ENCODE data around the gene WDR87.
A peak's percentile ranks its signal among the peaks of the same experiment; 100 is the strongest.
"Not testable (repeated sequence)": the region's sequence is repeated elsewhere in the genome, so short reads cannot be mapped to it uniquely, and the experiment has no call there.

The WDR87 gene

DNA sequence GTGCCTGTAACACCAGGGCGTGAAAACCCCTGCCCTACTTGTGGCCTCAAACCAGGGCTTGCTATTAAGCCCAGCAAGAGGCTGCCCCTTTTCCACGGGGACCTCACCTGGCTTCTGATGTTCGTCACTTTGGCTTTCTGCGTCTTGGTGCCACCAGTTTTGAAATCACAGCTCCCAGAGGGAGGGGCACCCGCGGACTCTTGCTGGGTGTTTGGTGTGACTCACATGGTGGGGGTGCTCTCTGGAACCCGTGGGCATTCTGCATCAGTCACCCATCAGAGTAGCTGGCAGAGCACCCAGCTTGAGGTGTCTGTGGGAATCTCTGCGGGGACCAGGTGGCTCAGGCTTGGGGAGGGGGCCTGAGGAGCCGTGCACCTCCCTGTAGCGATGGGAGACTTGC, 19.9 kb upstream of the WDR87 start:
- TF ChIP-seq, protein P1, sequence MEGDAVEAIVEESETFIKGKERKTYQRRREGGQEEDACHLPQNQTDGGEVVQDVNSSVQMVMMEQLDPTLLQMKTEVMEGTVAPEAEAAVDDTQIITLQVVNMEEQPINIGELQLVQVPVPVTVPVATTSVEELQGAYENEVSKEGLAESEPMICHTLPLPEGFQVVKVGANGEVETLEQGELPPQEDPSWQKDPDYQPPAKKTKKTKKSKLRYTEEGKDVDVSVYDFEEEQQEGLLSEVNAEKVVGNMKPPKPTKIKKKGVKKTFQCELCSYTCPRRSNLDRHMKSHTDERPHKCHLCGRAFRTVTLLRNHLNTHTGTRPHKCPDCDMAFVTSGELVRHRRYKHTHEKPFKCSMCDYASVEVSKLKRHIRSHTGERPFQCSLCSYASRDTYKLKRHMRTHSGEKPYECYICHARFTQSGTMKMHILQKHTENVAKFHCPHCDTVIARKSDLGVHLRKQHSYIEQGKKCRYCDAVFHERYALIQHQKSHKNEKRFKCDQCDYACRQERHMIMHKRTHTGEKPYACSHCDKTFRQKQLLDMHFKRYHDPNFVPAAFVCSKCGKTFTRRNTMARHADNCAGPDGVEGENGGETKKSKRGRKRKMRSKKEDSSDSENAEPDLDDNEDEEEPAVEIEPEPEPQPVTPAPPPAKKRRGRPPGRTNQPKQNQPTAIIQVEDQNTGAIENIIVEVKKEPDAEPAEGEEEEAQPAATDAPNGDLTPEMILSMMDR (IDR thresholded peaks at IDR 0.05; ENCODE audit: control insufficient read depth, insufficient read depth, low read depth, low read length, missing control alignments) = no peak
- no peak for DNase-seq (ENCODE audit: low read depth)
- H3K4me3 ChIP-seq (ENCODE audit: control insufficient read depth, low read depth, low read length) = no peak overlapping the region

DNA sequence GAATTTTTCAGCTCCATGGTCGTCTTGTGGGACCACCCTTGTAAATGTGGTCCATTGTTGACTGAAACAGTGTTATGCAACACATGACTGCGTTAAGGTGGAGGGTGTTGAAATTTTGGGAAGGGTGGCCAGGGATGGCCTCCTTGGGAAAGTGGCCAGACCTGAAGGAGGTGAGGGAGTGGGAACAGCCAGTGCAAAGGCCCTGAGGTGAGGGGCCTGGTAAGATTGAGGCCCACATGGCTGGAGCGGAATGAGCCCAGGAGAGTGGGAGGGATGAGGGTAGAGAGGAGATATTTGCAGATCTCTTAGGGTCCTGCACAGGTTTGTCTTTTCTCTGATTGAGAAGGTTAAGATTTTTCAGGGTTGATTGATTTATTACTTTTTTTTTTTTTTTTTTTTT, 18.8 kb upstream of the WDR87 start:
- TF ChIP-seq, protein P1 (IDR thresholded peaks at IDR 0.05; ENCODE audit: control insufficient read depth, insufficient read depth, low read depth, low read length, missing control alignments) = no peak
- no peak for DNase-seq (ENCODE audit: low read depth)
- H3K4me3 ChIP-seq (ENCODE audit: control insufficient read depth, low read depth, low read length) = no peak overlapping the region

DNA sequence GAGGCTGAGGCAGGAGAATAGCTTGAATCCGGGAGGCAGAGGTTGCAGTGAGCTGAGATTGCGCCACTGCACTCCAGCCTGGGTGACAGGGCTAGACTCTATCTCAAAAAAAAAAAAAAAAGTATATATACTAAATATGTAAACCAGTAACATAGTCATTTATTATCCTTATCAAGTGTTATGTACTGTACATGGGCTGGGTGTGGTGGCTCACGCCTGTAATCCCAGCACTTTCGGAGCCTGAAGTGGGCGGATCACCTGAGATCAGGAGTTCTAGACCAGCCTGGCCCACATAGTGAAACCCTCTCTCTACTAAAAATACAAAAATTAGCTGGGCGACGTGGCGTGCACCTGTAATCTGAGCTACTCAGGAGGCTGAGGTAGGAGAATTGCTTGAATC, 18.2 kb upstream of the WDR87 start:
- DNase-seq (ENCODE audit: low read depth); H3K4me3 ChIP-seq (ENCODE audit: control insufficient read depth, low read depth, low read length): not testable (repeated sequence)

DNA sequence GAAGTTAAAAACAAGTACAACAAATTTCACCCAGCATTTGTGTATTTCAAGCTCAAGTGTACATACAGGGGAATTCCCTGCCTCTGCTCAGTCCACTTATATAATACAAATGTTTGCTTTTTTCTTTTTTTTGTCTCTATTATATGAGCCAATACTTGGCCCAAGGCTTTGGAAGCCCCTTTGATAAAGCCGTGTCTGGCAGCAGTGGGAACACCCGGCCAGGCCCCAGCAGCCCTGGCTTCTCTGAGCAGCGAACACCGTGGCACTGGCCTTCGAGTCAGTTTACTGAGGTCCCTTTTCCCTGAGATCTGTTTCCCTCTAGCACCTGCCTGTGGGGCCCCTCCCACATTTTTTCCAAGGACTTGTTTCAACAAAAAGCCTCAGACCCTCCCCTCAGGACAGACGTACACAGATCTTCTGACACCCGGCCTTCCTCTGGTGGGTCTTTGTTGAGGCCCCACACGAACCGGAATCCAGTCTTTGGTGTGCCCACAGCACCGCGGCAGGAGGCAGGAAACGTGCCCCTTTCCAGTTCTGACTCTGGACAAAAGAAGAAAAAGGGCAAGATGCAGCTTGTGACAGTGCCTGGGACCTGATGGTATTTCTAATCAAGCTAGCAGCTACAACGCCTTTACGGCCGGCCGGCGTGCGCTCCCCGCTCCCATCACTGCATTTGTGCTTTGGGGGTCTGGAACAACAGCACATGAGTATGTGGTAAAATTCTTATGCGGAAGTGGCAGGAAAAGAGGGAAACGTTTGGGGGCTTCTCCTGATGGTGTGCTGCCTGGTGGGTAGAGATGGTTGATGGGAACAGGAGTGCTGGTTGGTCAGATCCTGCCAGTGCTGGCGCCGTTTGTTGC, 14.4 kb upstream of the WDR87 start:
- H3K4me3 ChIP-seq (ENCODE audit: control insufficient read depth, low read depth, low read length) = no peak overlapping the region
- TF ChIP-seq, protein P1 (IDR thresholded peaks at IDR 0.05; ENCODE audit: control insufficient read depth, insufficient read depth, low read depth, low read length, missing control alignments) = no peak
- DNase-seq (ENCODE audit: low read depth) = no peak

DNA sequence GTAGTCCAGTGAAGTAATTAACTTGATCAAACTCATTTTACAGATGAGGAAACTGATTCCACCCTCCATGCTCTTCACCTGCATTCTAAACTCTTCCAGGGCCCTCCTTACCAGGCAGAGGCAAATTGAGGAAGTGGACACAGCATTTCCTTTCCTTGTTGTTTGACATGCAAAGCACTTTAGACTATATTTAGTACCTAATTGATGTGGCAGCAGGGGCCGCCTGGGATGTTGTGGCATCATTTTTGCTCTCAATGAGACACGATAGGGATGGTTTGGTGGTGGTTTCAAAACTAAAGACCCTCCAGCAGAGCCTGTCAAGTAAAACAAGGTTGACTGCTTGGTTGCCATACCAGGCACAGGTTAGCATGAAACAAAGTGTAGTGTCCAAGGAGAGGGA, 8.5 kb upstream of the WDR87 start:
- no peak for DNase-seq (ENCODE audit: low read depth)
- TF ChIP-seq, protein P1 (IDR thresholded peaks at IDR 0.05; ENCODE audit: control insufficient read depth, insufficient read depth, low read depth, low read length, missing control alignments) = no peak
- H3K4me3 ChIP-seq (ENCODE audit: control insufficient read depth, low read depth, low read length) = no peak overlapping the region

DNA sequence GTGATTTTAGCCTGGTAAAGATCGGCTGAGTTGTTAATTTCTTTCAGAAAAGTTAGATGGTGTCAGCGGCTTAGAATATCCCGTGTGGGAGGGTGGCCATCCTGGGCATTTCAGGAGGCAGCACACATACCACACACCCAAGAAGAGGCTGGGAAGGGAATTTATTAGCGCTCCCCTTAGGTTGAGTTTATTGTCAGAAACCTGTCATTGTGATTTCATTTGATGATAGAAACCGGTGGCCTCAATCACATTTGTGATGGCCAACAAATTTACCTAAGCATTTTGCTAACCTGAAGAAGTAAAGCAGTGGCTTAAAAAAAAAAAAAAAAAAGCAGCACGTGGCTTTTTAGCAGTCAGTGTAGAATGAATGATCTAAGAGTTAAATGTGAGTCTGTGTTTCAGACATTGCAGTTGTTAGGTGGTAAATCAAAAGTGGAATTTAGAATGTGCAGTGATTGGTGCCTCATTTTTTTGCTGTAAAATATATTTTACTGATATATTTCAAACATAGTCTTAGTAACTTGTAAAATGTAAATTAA, 3.3 kb upstream of the WDR87 start:
- no peak overlapping the region for H3K4me3 ChIP-seq (ENCODE audit: control insufficient read depth, low read depth, low read length)
- no peak for DNase-seq (ENCODE audit: low read depth)
- TF ChIP-seq, protein P1 (IDR thresholded peaks at IDR 0.05; ENCODE audit: control insufficient read depth, insufficient read depth, low read depth, low read length, missing control alignments) = no peak

DNA sequence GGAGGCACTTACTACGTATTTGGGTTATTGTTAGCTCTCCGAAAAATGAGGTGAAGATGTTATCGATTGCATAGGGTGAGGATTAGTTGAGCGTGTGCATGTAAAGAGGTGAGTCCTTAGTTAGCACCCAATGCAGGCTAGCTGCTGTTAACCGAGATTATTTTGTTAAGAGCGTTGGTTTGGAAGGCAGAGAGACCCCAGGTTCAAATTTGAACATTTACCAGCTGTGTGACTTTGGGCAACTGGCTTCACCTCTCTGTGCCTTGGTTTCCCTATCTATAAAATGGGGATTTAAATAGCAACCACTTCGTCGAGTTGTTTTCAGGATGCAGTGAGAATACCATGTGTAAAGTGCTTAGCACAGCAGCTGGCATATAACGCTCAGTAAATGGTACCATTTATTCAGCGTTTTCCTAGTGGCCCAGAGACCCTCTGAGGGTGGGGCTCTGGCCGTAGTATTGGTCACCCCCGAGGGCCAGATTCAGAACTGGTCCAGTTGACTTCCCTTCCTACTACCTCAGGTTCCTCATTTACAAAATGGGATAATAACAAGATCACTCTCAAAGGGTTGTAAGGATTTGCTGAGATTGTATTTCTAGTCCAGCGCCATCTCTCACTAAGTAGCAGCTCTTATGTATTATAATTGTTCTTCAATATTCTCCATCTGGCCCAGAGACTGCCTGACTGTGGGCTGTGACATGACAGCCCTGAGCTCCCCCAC, 1.5 kb upstream of the WDR87 start:
- TF ChIP-seq, protein P1 (IDR thresholded peaks at IDR 0.05; ENCODE audit: control insufficient read depth, insufficient read depth, low read depth, low read length, missing control alignments) = no peak
- H3K4me3 ChIP-seq (ENCODE audit: control insufficient read depth, low read depth, low read length) = peak overlapping the region; percentile 94
- DNase-seq (ENCODE audit: low read depth) = no peak
